ENCODE data around the gene PNLIPRP1. TPM values are rescaled to one million over a fixed set of nuclear protein-coding genes. Genes with fewer than 3 reads are reported as not detected.

The PNLIPRP1 gene
- total RNA-seq, 1 experiment from 2014 or later: not detected

DNA sequence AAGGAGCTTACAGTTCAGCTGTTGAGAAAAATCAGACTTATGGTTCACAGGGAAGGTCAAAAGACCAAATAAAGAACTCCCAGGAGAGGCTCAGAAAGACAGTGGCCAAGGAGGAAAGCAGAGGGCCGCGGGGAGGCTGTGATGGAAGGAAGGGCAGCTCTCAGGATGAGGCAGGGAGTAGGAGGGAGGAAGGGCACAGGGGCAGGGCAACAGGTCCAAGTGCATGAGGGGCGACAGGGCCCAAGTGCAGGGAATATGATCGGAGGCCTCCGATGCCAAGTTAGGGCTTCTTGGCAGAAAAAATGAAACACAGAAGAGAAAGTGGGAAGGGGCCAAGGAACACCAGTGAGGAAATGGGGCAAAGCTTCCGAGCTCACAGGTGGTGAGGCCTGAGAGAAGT lies 16.6 kb downstream of the PNLIPRP1 start:
- intact Hi-C loops (cut with micrococcal nuclease; ENCODE audit: unreplicated experiment): no loop called here
- TF ChIP-seq, protein P1, sequence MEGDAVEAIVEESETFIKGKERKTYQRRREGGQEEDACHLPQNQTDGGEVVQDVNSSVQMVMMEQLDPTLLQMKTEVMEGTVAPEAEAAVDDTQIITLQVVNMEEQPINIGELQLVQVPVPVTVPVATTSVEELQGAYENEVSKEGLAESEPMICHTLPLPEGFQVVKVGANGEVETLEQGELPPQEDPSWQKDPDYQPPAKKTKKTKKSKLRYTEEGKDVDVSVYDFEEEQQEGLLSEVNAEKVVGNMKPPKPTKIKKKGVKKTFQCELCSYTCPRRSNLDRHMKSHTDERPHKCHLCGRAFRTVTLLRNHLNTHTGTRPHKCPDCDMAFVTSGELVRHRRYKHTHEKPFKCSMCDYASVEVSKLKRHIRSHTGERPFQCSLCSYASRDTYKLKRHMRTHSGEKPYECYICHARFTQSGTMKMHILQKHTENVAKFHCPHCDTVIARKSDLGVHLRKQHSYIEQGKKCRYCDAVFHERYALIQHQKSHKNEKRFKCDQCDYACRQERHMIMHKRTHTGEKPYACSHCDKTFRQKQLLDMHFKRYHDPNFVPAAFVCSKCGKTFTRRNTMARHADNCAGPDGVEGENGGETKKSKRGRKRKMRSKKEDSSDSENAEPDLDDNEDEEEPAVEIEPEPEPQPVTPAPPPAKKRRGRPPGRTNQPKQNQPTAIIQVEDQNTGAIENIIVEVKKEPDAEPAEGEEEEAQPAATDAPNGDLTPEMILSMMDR (IDR thresholded peaks at IDR 0.05; ENCODE audit: unreplicated experiment): no peak
- no peaks in the 10 kb centered on the region for H3K4me1 Mint-ChIP-seq (ENCODE audit: low read depth, unreplicated experiment)
- no peak overlapping the region for H3K4me3 Mint-ChIP-seq (ENCODE audit: low read depth, unreplicated experiment)
- H3K27ac Mint-ChIP-seq (ENCODE audit: unreplicated experiment): no peak overlapping the region
- CTCF ChIA-PET: no interaction called here
- H3K9me3 Mint-ChIP-seq (ENCODE audit: low read depth, unreplicated experiment): no peaks in the 10 kb centered on the region
- no peaks in the 10 kb centered on the region for H3K27me3 Mint-ChIP-seq (ENCODE audit: unreplicated experiment)
- no TSS peak for BruUV-seq (replicated peaks)
- no peak for DNase-seq
- H3K36me3 Mint-ChIP-seq (ENCODE audit: insufficient read depth, unreplicated experiment): no peaks in the 10 kb centered on the region

DNA sequence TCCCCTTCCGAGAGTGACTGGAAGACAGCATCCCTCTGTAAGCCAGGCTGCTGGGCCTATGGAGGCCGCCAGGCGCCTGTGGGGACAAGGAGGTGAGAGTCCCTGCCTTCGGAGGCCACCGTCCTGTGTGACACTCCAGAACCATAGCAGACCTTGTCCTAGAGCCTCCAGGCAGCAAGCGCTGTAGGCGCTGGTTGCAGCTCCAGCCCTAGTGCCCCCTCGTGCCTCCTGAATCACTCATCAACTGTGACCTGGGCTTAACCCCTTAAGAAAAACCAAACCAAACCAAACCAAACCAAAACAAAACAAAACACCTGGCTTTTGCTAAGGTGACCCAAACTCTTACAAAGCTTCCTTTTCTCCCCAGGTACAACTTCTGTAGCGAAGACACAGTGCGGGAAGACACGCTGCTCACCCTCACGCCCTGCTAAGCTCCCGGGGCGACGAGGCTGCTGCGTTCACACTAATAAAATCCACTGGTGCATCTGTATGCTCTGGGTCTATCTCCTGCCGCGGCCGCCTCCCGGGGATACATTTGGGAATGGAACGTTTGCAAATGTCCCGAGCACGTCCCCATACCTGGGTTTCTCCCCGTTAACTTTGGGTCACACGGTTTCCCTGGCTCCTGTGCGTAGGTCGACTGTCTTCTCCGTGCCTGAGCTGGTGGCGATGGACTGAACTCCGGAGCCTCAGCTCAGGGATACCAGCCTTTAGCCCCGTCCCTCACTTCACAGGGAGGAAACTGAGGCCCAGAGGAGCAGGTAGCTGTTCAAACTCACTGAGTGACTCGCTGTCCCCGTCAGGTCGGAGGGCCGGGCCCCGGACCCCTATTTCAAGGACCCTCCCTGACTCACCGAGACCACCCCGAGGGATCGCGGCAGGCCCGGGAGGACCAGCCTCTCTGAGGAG lies 18.2 kb downstream of the PNLIPRP1 start:
- intact Hi-C loops (cut with micrococcal nuclease; ENCODE audit: unreplicated experiment): no loop called here
- no peak for DNase-seq
- Mint-ChIP-seq H3K27me3 (ENCODE audit: unreplicated experiment) (peaks cover 11% of the 10 kb centered on the region), H3K36me3 (ENCODE audit: insufficient read depth, unreplicated experiment) (no peaks in the 10 kb centered on the region), H3K4me3 (ENCODE audit: low read depth, unreplicated experiment) (no peak overlapping the region), H3K9me3 (ENCODE audit: low read depth, unreplicated experiment) (no peaks in the 10 kb centered on the region), H3K4me1 (ENCODE audit: low read depth, unreplicated experiment) (no peaks in the 10 kb centered on the region), H3K27ac (ENCODE audit: unreplicated experiment) (no peak overlapping the region)
- TF ChIP-seq, protein P1 (IDR thresholded peaks at IDR 0.05; ENCODE audit: unreplicated experiment): no peak
- BruUV-seq (replicated peaks): no TSS peak
- CTCF ChIA-PET: no interaction called here

DNA sequence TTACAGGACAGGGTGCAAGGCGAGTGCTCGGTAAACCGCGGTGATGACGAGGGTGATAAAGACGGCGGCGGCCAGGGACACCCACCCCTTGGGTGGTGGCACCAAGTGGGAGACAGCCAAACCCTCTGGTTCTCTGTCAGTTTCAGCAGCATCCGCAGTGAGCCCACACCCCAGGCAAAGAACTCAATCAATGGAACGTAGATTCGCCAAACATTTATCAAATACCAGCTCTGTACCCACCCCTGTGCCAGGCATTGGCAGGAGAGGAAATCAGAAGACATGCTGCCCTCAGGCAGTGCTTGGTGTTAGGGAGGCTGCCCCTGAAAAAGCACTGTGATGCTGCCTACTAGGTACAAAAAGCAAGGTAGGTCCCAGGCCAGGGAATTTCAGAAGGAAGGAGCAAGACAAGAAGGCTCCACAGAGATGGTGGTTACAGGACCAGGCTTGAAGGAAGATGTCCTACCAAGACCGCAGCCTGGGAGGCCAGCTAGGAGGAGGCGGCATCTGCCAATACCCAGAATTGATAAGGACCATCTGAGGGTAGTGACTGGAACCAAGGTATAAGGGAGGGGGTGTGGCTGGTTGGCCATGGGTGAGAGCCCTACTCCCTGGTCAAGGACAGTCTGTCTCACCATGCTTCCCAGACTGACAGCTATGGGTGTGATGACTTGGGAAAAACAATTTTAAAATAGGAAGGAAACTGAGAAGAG lies 19.8 kb downstream of the PNLIPRP1 start:
- BruUV-seq (replicated peaks): no TSS peak
- CTCF ChIA-PET: no interaction called here
- H3K27ac Mint-ChIP-seq (ENCODE audit: unreplicated experiment): no peak overlapping the region

DNA sequence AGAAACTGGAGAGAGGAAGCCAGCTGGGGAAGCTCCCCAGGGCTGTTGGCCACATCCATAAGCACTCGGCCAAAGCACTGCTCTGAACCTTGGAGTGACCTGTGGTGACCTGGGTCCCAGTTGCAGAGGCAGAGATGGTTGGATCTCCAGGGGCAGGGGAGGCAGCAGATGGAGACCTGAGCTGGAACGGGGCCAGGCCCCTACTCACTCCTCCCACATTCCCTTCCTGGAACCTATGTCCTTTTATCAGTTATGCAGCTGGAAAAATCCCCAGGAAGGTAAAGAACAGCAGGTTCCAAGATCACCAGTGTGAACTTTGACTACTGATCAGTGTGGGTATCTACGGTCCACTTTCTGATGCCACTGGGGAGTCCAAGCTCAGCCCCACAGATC lies 20.4 kb downstream of the PNLIPRP1 start:
- no peaks in the 10 kb centered on the region for H3K36me3 Mint-ChIP-seq (ENCODE audit: insufficient read depth, unreplicated experiment)
- no peak for DNase-seq
- CTCF ChIA-PET: no interaction called here
- no TSS peak for BruUV-seq (replicated peaks)
- no peak overlapping the region for H3K4me3 Mint-ChIP-seq (ENCODE audit: low read depth, unreplicated experiment)
- no peaks in the 10 kb centered on the region for H3K4me1 Mint-ChIP-seq (ENCODE audit: low read depth, unreplicated experiment)
- H3K27me3 Mint-ChIP-seq (ENCODE audit: unreplicated experiment): peaks cover 33% of the 10 kb centered on the region
- no peak overlapping the region for H3K27ac Mint-ChIP-seq (ENCODE audit: unreplicated experiment)
- TF ChIP-seq, protein P1 (IDR thresholded peaks at IDR 0.05; ENCODE audit: unreplicated experiment): no peak
- H3K9me3 Mint-ChIP-seq (ENCODE audit: low read depth, unreplicated experiment): no peaks in the 10 kb centered on the region
- intact Hi-C loops (cut with micrococcal nuclease; ENCODE audit: unreplicated experiment): no loop called here

More for the DNA sequence above, 19.8 kb downstream of the PNLIPRP1 start:
- TF ChIP-seq, protein P1 (IDR thresholded peaks at IDR 0.05; ENCODE audit: unreplicated experiment): no peak
- DNase-seq: no peak
- Mint-ChIP-seq H3K27me3 (ENCODE audit: unreplicated experiment) (peaks cover 28% of the 10 kb centered on the region), H3K4me3 (ENCODE audit: low read depth, unreplicated experiment) (no peak overlapping the region), H3K9me3 (ENCODE audit: low read depth, unreplicated experiment) (no peaks in the 10 kb centered on the region), H3K4me1 (ENCODE audit: low read depth, unreplicated experiment) (no peaks in the 10 kb centered on the region), H3K36me3 (ENCODE audit: insufficient read depth, unreplicated experiment) (no peaks in the 10 kb centered on the region)
- intact Hi-C loops (cut with micrococcal nuclease; ENCODE audit: unreplicated experiment): no loop called here

Measured in Calu3 (cell line).